Stimulated activated CD4-positive, alpha-beta T cell treated with anti-CD3 and anti-CD28 coated beads, Interleukin-12 subunit alpha, Interleukin-12 subunit beta, amount 100 ng/mL, for 48 hours (primary cell): Measurements from ENCODE around the gene AGBL4.
"Not testable (repeated sequence)": the region's sequence is repeated elsewhere in the genome, so short reads cannot be mapped to it uniquely, and the experiment has no call there.

Experiments used
- DNase-seq, 3 donors: peaks; one replicate each; pipeline ENCODE4 v3.0.0-alpha.2; 2020; ENCODE audit warnings: low read depth in 2 of 3, low spot score in 1 of 3

The AGBL4 gene

DNA sequence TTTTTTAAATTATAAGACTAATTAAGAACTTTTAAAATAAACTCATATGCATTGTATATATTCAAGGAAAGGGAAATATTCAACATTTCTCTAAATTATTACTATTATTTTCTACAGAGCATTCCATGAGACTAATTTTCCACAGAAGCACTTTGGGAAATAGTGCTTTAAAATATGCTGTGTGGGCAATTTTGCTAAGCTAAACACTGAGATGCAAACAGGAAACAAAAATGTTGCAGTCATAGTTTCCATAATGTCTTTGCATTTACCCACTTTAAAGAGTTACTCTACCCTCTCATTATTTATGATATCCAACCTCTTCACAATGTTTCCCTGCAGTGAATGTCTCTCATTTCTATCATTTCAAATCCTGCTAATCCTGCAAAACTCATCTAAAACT is 977.4 kb downstream of the AGBL4 start:
- DNase-seq = no peak

DNA sequence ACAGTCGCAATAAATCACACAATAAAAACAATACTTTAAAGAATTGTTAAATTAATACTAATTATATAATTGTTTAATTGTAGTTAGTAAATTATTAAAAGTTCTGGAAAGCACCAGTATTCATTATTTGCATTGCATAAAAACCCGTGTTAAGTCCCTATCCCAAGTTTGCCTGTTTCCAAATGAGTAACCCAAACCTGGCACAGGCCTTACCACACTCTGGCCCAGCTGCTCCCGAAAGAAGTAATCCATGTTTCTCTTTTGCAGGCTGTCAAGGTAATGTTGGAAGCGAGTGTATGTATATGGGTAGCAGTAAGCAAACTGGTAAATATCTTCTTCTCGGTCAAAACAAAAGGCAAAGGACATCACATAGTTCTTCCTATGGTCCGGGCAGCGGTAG is 978.4 kb downstream of the AGBL4 start:
- DNase-seq = no peak

DNA sequence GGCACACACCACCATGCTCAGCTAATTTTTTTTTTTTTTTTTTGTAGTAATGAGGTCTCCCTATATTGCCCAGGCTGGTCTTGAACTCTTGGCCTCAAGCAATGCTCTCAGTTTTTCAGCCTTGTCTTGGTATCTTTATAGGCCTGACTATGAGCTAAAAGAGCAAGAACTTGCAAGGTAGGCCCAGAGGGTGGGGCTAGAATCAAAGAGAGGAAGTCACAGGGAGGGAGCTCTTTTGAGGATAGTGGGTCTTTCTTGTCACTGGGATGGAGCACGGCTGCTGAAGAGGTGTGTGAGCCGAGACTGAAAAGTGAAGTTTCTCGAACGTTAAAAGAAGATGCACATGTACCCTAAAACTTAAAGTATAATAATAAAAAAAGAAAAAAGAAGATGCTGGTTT is 987.1 kb downstream of the AGBL4 start:
- no peak for DNase-seq

DNA sequence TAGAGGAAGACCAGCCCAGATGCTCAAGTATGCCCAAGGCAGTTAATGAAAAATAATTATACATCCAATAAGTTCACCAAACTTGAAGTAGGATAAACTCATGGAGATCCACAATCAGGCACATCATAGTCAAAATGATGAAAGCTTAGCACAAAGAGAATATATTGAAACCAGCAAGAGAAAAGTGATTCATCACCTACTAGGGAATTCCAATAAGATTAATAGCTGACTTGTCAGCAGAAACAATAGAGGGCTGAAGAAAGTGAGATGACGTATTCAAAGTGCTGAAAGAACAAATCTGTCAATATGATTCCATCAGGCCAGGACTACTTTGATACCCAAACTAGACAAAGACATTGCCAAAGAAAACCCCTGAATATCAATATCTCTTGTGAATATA is 995.4 kb downstream of the AGBL4 start:
- DNase-seq = no peak

DNA sequence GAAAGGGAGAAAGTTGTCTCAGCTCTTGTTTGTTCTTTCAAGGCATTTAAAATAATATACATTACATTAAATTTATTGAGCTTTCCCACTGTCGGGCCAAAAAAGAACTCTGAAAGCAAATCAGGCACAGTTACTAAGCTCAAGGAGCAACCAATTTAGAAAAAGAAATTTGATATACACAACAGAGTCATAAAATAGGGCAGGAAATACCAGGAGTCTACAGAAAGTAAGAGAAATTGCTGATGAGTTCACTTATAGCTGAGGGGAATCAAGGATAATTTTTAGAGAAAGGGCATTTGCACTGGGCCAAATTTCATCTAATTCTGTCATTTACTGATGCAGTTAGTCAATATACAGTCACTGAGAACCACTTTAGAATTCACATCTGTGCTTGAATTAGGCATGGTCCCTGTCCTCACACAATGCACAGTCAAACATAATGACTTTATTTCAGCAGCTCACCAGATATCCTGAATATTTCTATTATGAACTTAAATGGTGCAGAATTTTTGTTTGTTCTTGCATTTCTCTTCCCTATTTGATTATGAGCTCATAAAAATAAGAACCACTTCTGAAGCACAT is 997.4 kb downstream of the AGBL4 start:
- DNase-seq = no peak

DNA sequence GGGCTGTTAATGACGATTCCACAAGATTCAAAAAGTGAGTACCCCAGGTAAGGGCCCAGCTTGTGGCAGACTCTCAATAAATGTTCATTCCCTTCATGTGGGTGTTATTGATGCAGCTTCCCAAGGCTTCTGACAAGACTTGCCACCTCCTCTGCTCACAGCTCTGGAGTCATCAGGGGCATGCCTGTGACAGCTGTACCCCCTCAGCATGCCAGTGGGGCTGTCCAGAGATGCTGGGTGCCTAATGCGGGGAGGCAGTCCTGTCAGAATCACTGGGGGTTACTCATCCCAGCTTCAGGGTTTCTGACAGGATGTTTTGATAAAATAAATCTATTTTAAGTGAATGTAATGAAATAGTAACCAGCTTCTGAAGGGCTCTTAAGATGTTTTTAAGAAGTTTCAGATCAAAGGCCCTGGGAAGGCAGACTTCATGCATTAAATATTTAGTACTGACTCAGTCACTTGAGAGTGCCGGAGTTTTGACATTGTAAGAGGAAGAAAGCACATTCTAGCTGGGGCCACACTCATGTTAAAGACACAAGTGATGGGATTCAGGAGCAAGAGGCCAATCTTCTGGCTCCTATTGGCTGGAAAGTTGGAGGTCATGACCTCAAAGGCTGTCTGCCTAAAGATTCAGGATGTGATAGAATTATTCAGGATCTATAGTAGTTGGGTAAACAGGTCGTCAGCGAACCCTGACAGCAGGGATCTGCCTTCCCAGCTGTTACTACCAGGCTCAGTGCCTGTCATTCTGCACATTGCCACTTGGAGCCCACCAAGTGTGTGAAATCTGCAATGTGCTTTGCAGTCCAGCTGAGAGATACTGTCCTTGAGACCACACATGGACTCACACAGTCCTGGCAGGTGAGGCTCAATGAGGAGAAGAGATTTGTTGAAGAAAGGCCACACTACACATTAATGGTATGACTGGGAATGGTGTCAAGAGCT is 1007.5 kb downstream of the AGBL4 start:
- no peak for DNase-seq

DNA sequence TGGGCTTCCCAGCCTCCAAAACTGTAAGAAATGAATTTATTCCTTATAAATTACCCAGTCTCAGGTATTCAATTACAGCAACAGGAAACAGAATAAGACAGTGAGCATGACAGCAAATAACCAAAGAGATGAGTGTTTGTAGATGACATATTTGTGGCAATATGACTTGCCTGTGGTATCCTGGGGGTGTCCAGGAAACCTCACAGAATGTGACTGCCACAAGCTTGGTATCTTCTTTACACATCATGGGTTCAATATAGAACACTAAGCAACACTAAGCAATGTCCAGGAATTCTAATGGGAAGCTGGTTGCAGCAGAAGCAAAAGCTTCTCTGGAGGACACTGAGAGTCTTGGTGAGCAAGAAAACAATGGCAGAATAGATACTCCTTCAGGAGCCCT is 1010.7 kb downstream of the AGBL4 start:
- DNase-seq = no peak

DNA sequence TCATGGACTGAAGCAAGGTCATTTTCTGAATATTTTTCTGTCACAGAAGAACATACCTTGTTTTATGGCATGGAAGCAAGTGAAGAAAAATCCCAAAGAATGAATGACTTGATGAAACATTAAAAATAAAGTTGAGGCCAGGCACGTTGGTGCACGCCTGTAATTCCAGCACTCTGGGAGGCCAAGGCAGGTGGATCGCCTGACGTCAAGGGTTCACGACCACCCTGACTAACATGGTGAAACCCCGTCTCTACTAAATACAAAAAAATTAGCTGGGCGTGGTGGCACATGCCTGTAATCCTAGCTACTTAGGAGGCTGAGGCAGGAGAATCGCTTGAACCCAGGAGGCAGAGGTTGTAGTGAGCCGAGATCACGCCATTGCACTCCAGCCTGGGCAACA is 1020.8 kb downstream of the AGBL4 start:
- DNase-seq = not testable (repeated sequence)

DNA sequence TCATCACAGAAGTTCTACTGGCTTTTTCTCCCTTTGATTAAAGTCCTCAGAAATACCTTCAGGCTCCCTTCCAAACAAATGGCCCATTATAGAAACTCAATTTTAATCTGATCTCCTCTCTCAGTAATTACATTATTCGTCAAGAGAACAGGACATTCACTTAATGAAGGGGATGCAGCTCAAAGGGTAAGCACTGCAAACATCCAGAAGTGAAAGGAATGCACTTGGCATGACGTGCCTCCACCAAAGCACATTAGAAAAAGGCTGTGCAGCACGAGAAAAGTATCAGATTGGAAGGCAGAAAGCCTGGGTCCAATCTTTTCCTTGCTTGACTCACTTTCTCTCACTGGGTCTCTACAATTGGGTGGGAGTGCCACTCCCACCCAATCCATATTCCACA is 1024.4 kb downstream of the AGBL4 start:
- no peak for DNase-seq

DNA sequence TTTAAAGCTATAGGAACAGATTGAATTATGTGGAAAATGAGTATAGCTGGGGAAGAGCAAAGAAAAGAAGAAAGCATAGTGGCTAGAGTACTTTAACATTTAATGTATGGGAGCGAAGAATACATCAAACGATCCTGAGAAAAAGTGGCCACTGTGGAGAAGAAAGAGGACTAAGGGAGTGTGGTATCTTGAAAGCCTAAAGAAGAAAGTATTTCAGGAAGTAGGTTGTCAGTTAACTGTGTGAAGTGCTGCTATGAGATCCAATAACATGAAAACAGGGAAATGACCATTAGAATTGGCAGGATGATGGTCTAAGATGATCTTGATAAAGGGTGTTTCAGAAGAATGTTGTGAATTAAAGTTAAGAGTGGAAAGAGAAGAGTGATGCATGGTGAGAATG is 1027.4 kb downstream of the AGBL4 start:
- no peak for DNase-seq

DNA sequence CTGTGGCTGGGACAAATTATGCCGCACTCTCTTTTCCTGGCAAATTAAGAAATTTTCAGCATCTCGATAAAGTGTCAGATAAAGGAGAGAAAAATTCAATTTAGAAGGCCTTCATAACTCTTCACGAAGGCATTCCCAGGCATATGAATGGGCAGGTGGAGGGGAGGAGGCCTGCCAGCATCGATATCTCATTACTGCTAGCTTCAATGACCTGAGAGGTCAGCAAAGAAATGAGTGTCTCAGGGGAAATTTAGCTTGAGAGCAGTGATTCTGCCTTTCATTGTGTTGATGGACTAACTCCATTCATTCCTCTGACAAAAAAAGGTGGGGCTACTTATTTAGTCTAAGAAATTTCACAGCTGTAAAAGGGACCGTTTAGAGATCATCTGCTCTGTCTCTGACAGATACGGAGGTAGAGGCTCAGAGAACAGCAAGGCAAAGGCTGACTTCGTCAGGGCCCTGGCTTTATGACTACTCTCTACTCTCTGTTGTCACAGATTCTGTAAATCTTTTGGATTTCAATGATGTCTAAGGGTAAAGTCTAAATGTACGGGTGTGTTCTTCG is 1035.0 kb downstream of the AGBL4 start:
- no peak for DNase-seq

DNA sequence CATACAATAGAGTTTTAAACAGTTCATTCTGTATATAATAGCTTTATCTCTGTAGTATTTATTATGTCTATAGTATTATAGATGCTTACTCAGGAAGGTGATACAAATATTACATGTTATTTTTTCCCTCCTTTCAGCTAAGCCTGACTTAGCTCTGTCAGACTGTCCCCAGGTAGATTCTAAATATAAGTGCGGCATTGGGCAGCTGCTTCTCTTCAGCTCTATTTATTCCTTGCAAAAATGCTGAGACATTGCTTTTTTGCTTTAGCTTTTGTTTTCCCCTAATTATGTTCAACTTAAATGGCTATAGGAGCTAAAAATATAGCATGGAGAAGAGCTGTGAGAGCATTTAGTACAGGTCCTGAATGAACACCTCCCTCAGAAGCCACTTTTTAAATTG is 1043.8 kb downstream of the AGBL4 start:
- DNase-seq = no peak

DNA sequence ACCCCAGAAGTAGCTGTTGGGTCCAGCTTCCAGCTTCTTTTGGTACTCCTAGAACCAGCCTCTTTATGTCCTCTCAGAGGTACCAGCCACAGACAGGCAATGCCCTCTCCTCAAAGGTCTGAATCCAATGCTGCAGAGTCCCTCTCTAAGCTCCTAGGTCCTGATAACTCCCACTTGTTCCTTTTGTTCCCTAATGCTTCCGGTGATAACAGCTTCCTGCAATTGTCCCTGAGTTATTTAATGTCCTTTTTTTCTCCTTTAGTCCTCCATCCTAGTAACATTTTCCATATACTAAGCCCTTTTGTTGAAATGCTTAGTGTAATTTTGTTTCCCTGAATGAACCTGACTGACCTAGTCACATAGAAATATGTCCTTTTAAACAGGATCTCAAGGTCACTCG is 1045.3 kb downstream of the AGBL4 start:
- no peak for DNase-seq

DNA sequence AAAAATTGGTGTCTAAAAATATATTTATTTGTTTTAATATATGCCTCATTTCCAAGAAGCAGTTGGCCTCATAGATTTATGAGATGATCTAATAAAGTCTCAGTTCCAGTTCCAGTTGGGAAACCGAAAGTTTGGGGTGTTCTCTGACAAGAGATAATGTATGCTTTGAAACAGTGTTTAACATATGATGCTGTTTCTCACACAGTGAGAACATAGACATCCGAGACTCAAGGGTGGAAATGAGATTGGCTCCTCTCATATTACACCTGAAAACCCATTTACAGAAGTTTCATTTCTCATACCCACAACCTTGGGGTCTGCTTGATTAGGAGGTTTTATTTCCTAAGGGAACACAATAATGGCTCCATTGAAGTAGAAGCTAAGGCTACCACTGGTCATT is 1046.5 kb downstream of the AGBL4 start:
- DNase-seq = no peak

DNA sequence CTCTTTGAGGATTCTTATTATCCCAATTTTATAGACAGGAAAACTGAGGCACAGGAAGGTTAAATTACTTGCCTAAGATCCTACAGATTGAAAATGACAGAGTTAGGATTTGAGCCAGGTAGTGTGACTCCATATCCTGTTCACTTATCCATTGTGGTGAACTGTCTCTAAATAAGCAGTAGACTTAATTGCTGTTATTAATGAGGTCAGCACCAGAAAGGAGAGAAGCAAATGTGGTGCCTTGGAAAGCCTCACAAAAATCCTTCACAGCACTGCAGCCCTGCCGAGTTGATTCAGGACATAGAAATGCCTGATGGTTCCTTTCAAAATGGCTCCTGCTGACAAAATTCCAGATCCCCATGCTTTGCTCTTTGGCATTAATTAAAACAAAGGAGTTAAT is 1053.8 kb downstream of the AGBL4 start:
- no peak for DNase-seq

DNA sequence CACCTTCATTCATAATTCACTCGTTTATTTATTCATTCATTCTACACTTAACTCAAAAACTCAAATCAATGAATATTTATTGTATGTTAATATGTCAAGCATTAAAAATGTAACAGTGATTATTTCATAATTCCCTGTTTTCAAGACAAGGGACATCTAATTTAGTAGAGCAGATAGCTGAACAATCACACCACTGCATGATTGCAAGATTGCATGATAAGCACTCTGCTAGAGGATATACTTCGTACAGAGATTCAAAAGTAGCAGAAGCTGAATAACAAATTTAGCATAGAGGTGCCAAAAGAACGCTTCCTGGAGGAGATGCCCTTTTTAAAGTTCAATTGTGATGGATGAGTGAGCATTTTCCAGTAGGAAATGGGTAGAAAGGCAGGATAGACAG is 1056.4 kb downstream of the AGBL4 start:
- DNase-seq = no peak

DNA sequence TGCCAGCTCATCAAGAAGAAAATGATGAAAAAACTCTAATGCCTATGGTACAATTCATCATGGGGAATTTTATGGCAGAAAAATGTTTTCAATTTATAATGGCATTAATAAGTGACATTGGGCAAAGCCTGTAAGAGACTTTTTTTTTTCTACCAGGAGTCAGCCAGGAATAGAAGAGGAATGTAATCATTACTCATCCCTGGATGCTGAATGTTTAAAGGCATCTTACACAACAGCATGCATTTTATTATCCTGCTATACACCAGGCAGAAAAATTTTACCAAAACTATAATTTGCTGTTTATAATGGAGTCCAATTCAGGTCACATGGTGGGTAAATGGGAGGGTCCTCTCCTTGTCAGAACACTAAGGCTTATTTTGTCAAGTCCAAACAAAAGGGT is 1057.2 kb downstream of the AGBL4 start:
- DNase-seq = no peak

DNA sequence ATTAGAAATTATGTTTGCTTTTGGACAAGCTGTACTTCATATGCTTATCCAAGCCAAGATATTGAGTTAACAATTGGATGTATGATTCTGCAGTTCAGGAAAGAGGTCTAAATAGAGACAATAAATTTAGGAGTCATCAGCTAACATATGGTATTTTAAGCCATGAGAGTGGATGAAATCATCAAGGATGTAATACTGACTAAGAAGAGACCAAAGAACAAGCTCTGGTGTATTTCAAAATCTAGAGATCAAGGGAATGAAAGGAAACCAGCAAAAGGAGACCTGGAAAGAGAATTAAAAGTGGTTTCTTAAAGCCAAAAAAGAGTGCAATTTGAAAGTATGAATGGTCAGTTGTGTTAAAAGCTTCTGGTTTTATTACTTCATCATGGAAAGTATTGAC is 1063.4 kb downstream of the AGBL4 start:
- DNase-seq = no peak

DNA sequence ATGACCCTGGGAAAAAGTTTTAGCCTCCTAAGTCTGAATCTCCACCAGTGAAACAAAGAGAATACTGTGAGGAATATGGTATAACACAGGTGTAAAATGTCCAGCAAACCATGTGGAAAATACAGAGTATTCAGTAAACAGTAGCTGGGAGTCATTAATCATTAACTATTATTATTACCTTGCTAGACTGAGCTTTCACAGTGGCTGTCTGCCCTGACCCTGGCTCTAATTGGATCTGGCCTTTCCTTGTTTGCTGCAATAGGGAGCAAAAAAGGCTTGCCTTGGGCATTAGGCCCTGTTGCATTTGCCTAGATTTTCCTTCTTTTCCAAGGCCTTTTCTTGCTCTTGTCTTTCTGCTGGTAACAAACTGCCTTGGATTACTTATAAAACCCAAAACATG is 1068.0 kb downstream of the AGBL4 start:
- no peak for DNase-seq

DNA sequence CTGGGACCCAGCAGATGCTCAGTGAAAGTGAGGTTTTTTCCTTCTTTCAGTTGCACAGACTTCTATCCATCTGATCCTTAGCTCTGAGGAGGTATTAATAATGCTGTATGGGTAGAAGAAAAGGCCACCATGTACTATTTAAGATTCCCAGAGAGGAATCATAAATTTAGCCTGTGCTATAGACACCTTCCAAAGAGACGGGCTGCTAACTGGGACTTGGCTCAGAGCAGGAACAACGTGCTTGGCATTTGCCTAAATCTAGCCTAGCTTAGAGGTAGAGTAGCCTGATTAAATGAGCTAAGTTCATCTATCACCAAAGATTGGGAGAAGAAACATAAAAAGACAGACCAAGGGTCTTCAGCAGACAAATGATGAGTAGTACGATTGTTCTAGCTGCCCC is 1070.1 kb downstream of the AGBL4 start:
- no peak for DNase-seq

DNA sequence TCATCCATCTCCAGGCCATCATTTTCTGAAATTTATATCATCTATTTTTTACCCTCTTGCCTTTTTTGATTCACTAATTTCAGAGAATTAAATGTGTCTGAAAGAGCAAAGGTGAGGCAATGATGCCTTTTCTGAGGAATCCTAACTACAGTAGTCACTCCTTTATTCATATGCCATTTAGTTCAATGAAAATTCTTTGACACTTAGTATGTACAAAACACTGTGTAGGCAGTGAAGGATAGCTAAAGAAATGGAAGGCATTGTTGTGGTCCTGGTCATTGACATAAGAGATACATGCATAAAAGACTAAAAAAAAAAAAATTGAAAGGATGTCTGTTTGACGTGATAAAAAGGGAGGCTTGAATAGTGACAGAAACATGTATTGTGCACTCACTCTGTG is 1075.2 kb downstream of the AGBL4 start:
- no peak for DNase-seq

DNA sequence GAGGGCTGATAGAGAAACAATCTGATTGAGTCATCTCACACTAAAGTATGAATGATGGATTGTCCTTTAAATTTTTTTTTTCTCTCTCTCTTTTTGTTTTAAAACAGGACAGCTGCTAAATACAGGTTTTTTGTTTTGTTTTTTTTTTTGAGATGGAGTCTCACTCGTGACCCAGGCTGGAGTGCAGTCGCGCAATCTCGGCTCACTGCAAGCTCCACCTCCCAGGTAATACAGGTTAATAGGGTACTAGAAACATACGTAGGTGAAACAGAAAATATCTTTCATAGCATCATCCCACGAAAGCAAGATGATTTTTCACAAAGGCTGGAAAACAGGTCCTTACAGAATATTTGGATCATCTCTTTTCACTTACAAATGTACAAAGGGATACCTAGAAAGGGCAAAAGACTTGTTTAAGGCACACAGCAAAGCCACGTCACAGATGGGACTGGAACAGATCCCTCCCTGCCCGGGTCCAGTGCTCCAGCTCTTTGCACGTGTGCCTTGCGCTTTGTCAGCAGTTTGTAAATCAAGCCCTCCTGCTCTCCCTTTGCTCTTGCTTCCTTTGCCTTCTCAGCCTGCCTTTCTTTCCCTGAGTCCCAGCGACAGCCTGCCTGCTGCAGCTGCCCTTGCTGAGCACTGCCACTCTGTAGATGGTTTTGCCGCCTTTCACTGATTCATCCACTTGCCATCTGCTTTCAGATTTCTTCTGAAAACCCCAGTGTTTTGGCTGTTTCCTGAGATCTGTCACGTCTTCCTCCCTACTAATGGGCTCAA is 1075.8 kb downstream of the AGBL4 start:
- no peak for DNase-seq
